NCI-H146 (cell line): ENCODE data around the gene PGAM2.

ENCODE experiments used
- DNase-seq: peaks from one replicate; lab custom pipeline; 2025; lab: John Stamatoyannopoulos, UW

Gene PGAM2

DNA sequence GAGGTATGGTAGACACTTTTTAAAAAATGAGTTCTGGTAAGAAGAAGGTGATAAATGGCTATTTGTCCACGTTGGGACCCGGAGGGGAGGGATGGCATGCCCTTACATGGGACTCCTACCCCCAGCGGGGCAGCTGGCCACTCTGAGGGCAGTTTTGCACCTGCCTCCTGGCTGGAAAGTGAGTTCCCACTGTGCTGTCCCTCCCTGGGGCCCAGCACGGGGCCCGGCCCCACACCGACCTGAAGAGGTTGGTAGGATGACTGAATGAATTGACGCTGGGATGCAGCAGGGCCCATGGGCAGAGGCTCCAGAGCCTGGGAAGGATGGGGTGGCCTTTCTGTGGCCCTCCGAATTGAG is 38.2 kb upstream of the PGAM2 start:
- DNase-seq: peak; percentile 31

DNA sequence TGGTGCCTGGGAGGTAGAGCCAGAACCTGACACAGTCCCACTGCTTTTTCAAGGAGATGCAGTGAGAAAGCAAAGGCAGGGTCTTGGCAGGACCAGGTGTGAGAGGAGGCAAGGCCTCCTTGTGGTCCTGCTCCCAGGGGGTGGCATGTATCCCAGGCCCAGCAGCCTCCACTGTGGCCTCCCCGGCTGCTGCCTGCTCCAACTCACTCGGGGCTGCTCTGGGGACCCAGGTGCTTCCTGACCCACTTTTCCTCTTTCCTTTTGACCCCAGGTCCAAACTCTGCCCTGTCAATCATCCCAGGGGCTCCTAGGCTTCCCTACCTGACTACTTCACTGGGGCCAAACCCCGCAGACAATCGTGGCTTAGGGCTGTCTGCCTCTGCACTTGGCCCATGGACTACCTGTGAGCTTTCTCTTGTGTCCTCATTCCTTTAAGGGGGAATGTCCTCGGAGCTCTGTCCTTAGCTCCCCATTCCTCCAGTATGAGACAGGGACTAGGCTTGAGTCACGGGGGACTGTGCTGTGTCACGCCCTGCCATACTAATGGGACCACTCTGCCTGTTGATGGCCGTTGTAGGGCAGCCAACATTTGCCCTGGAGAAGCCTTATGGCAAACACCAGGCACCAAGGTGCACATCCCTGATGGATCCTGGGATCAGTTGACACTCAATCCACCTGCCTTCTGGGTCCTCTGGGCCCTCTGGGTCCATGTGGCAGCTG is 37.6 kb upstream of the PGAM2 start:
- DNase-seq: no peak

GRCh38 chr7:44101966-44102845 is 36.8 kb upstream of the PGAM2 start:
- DNase-seq: no peak

DNA sequence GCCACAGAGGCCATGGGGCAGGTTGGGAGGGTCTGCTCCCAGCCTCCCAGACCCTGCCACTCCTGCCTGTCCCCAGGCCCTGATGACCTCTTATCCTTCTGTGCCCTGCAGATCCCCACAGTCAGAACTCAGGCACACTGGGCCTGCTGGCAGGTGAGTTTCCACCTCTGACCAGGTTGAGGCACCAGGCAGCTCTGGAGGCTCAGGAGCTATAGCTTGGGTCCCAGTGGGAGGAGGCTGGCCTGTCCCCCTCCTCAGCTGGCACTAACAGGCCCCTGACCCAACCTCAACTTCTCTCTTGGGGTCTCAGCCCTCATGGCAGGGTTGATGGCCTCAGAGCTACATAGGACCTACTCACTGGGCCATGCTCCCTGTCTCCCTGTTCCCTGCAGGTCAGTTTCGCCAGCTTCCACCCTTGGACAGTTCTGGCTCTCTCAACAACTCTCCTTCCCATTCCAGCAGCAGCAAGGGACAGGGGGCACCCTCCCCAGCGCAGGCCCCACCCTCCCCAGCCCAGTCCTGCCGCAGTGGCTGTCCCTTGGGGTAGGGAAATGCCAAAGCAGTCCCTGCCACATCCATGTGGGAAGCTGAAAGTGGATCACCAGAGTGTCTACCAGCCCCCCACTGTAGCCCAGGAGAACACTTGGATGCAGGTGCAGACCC is 36.1 kb upstream of the PGAM2 start:
- no peak for DNase-seq

DNA sequence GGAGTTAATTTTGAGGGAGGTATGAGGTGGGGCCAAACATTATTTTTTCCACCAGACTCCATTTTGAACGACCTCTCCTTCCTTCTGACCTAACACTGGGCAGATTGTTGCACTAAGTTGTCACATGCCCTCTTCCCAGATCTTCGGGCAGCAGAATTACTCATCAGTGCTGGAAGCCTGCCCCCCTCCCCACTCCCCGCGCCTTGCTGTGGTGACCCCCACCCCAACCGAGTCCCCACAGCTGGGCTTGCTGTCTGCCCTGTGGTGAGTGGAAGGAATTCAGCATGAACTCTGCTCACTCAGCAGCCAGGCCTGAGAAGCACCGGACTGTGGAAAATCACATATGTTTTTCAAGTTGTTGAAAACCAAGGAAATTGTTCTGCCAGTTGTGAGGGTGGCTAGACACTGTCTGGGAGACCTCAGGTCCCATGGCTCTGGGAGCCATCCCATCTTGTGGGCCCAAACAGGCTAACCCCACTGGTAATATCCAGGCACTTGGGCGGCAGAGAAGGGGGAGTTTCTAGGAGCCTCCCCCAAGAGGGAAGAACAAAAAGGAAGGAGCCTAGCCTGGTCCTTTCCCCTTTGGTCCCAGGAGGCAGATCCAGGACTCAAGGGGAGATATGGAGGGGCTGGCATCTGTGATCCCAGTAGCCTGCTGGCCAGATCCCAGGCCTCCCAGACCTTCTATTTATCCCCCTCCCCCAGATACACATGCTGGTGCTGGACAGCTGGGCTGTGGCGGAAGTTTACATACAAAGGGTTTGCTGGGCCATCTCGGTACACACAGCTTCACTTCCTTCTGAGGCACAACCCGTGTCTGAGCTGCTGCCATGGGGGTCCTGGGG is 35.3 kb upstream of the PGAM2 start:
- no peak for DNase-seq

DNA sequence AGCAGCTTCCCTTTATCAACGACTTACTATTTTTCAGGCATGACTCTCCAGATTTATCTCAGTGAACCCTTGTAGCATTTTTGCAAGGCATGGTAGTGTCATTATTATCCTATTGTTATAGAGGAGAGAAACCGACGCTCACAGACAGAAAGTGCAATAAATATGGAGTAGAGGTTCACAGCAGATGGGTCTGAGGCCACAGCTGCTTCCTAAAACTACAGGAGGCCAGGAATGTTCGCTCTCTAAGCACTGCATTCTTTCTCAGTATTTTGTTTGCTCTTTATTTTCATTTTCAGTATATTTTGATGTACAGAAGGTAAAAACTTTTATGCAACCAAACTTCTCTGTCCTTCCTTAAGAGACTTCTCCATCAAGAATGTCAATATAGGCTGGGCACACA is 34.3 kb upstream of the PGAM2 start:
- DNase-seq: no peak

- DNase-seq: no peak
Observed at GRCh38 chr7:44098092-44099068, 33.0 kb upstream of the PGAM2 start.

- DNase-seq: no peak
Observed at GRCh38 chr7:44097064-44097932, 31.9 kb upstream of the PGAM2 start.

- no peak for DNase-seq
Observed at GRCh38 chr7:44096326-44096881, 31.0 kb upstream of the PGAM2 start.

GRCh38 chr7:44095781-44096180 is 30.4 kb upstream of the PGAM2 start:
- DNase-seq: no peak

DNA sequence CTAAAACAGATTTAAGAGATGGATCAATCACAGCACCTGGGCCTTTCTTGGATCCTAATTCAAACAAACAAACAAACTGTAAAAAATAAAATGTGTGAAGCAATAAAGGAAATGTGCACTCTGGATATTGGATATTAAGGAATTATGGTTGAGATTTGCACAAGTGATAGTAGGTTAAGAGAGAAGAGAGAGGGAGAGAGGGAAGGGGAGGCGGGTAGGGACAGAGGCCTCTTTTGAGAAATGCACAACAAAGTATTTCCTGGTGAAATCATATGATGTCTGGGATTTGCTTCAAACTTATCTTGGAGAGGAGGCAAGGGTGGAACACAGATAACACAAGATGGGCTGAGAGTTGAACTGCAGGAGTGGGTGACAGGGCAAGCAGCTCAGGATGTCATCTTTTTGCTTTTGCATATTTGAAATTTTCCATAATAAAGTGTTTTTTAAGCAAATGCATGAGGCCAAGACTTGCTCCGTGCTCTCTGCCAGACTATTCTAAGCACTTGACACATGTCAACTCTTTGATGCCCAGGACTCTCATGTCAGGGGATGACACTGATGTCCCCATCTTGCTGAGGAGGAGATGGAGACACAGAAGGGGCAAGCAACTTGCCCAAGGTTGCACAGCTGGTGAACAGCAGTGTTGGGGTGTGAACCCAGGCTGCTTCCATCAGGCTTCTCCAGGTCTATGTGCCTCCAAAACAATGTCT is 29.7 kb upstream of the PGAM2 start:
- no peak for DNase-seq

- no peak for DNase-seq
Observed at GRCh38 chr7:44094365-44094764, 29.0 kb upstream of the PGAM2 start.

DNA sequence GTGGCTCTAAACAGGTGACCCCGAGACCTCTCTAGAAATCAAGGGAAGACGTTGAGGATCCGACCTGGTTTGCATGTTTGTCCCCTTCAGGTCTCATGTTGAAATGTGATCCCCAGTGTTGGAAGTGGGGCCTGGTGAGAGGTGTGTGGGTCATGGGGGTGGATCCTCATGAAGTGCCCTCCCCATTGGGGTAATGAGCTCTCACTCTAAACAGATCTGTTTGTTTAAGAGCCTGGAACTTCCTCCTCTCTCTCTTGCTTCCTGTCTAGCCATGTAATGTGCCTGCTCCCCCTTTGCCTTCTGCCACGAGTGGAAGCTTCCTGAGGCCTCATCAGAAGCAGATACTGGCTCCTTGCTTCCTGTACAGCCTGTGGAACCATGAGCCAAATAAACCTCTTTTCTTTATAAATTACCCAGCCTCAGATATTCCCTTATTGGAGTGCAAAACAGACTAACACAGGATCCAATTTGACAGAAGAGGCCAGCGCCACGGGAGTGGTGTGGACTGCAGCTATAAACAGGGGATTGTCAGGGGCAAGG is 27.8 kb upstream of the PGAM2 start:
- DNase-seq: no peak

- no peak for DNase-seq
Observed at GRCh38 chr7:44087911-44088838, 22.8 kb upstream of the PGAM2 start.

- no peak for DNase-seq
Observed at GRCh38 chr7:44086627-44087026, 21.3 kb upstream of the PGAM2 start.

GRCh38 chr7:44085546-44085945 is 20.2 kb upstream of the PGAM2 start:
- no peak for DNase-seq

GRCh38 chr7:44084701-44085100 is 19.3 kb upstream of the PGAM2 start:
- no peak for DNase-seq
